Measurements from ENCODE around the gene SLC25A48.

Gene SLC25A48

GRCh38 chr5:135850671-135851070 lies 16.2 kb downstream of the SLC25A48 start:
- Histone ChIP-seq H3K27ac (ENCODE audit: extremely low read depth, low read depth, low read length) (no peak overlapping the region), H3K9me3 (ENCODE audit: control insufficient read depth, insufficient read depth, low read depth, low read length) (no peaks in the 10 kb centered on the region), H3K4me3 (ENCODE audit: low read depth, low read length) (no peak overlapping the region), H3K4me1 (ENCODE audit: control insufficient read depth, insufficient read depth, low read length) (no peaks in the 10 kb centered on the region), H3K36me3 (ENCODE audit: control insufficient read depth in 2 of 2, insufficient read depth in 1 of 2, low read length in 2 of 2) (no peaks in the 10 kb centered on the region)
- no peak for TF ChIP-seq ZNF561 (tag by site-specific recombination; IDR thresholded peaks at IDR 0.05; ENCODE audit: borderline replicate concordance)
- TF ChIP-seq ZNF214 (tag by site-specific recombination; IDR thresholded peaks at IDR 0.05; ENCODE audit: borderline replicate concordance), result no peak
- no peak for TF ChIP-seq ZNF132 (tag by site-specific recombination; IDR thresholded peaks at IDR 0.05; ENCODE audit: borderline replicate concordance)
- no peak for TF ChIP-seq CTCF (tag by site-specific recombination; IDR thresholded peaks at IDR 0.05)
- TF ChIP-seq ZNF148 (tag by site-specific recombination; IDR thresholded peaks at IDR 0.05; ENCODE audit: borderline replicate concordance), result no peak
- TF ChIP-seq KLF10 (tag by site-specific recombination; IDR thresholded peaks at IDR 0.05), result no peak
- TF ChIP-seq TSHZ1 (tag by site-specific recombination; IDR thresholded peaks at IDR 0.05; ENCODE audit: borderline replicate concordance), result no peak
- TF ChIP-seq BCL6B (tag by site-specific recombination; IDR thresholded peaks at IDR 0.05), result no peak
- no peak for TF ChIP-seq ZNF544 (tag by site-specific recombination; IDR thresholded peaks at IDR 0.05)
- no peak for TF ChIP-seq ZNF830 (tag by site-specific recombination; IDR thresholded peaks at IDR 0.05; ENCODE audit: low read depth)
- no peak for TF ChIP-seq ZNF174 (tag by site-specific recombination; IDR thresholded peaks at IDR 0.05)
- no peak for TF ChIP-seq KLF1 (tag by site-specific recombination; IDR thresholded peaks at IDR 0.05)
- TF ChIP-seq ZNF24 (tag by site-specific recombination; IDR thresholded peaks at IDR 0.05), result no peak
- no peak for TF ChIP-seq YY1 (tag by site-specific recombination; IDR thresholded peaks at IDR 0.05)
- no peak for TF ChIP-seq SP3 (tag by site-specific recombination; IDR thresholded peaks at IDR 0.05)
- CTCF ChIA-PET, result interaction anchor here (1.2 kb wide), 1 partner anchor 380 kb away, joined by 3 read pairs; no protein-coding TSS in a partner anchor
- POLR2A ChIA-PET, result no interaction called here

GRCh38 chr5:135851186-135851914 lies 16.9 kb downstream of the SLC25A48 start:
- Histone ChIP-seq H3K36me3 (ENCODE audit: control insufficient read depth in 2 of 2, insufficient read depth in 1 of 2, low read length in 2 of 2) (no peaks in the 10 kb centered on the region), H3K9me3 (ENCODE audit: control insufficient read depth, insufficient read depth, low read depth, low read length) (no peaks in the 10 kb centered on the region), H3K4me3 (ENCODE audit: low read depth, low read length) (no peak overlapping the region), H3K4me1 (ENCODE audit: control insufficient read depth, insufficient read depth, low read length) (no peaks in the 10 kb centered on the region), H3K27ac (ENCODE audit: extremely low read depth, low read depth, low read length) (no peak overlapping the region)
- POLR2A ChIA-PET, result no interaction called here
- CTCF ChIA-PET, result no interaction called here
- TF ChIP-seq ZBTB49 (tag by site-specific recombination; IDR thresholded peaks at IDR 0.05; ENCODE audit: low read depth) (no peak), ZNF747 (tag by site-specific recombination; IDR thresholded peaks at IDR 0.05) (no peak), CTCF (tag by site-specific recombination; IDR thresholded peaks at IDR 0.05) (no peak), ZNF692 (tag by site-specific recombination; IDR thresholded peaks at IDR 0.05) (no peak)

Data from HEK293 (cell line).